ENCODE data around the gene VPS29.
A peak's percentile ranks its signal among the peaks of the same experiment; 100 is the strongest.
"Not testable (repeated sequence)": the region's sequence is repeated elsewhere in the genome, so short reads cannot be mapped to it uniquely, and the experiment has no call there.

The VPS29 gene

GRCh38 chr12:110520876-110521712 is 19.2 kb upstream of the VPS29 start:
- DNase-seq: peak in 1 of 2 donors; percentile 13

- DNase-seq: not testable (repeated sequence)
Measured at GRCh38 chr12:110518014-110518413, 16.1 kb upstream of the VPS29 start.

DNA sequence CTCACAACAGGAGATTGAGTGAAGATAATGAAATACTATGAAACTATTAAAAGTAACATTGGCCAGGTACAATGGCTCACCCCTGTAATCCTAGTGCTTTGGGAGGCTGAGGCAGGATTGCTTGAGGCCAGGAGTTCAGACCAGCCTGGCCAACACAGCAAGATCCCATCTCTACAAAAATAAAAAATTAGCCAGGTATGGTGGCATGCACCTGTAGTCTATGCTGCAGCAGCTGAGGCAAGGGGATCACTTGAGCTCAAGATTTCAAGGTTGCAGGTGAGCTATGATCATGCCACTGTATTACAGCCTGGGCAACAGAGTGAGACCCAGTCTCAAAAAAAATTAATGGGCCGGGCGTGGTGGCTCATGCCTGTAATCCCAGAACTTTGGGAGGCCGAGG is 15.1 kb upstream of the VPS29 start:
- no peak for DNase-seq

DNA sequence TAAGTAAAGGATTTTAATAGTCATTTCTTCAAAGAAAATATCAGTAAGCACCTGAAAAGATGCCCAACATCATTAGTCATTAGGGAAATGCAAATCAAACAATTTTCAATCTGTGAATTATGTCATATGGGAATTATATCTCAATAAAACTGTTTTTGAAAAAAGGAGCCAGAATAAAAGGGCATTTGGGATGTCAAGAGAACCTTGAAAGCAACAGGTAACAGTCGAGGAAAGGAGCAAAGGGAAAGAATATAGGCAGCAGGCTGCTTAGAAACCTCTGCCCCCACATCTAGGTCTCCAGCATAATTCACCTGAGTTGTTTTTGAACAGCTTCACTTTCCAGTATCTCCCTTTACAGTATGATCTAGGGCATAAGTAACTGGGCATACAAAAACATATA is 12.5 kb upstream of the VPS29 start:
- no peak for DNase-seq

DNA sequence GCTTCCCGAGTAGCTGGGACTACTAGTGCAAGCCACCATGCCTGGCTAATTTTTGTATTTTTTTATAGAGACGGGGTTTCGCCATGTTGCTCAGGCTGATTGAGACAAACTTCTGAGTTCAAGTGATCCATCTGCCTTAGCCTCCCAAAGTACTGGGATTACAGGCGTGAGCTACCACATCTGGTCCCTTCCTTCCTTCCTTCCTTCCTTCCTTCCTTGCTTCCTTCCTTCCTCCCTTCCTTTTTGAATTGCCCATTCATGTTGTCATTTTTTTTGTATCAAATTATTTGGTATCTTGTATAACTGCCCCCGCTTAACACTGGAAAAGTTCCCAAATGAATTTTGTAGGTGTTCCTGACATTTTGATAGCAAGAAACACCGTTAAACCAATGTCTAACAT is 11.9 kb upstream of the VPS29 start:
- no peak for DNase-seq

DNA sequence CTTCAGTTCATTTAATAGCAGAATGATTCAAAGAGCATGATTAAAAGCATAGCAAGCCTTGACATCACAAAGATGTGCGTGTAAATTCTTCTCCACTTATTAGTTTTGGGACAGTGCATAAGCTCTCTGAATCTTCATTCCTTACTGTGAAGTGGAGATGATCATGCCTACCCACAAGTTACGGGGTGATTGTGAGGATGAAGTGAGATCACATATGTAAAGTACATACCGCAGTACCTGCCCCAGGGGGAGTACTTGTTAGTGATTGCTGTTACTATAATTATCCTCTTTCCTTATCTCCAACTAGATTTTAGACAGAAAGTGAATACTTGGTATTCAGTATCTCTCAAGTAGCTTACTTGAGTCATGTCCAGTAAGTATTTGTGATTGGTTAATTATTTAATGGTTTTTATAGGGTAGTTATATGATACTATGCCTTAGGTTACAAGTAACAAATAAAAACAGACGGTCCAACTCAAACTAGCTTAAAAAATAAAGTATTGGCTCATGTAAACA is 6.2 kb upstream of the VPS29 start:
- DNase-seq: no peak

DNA sequence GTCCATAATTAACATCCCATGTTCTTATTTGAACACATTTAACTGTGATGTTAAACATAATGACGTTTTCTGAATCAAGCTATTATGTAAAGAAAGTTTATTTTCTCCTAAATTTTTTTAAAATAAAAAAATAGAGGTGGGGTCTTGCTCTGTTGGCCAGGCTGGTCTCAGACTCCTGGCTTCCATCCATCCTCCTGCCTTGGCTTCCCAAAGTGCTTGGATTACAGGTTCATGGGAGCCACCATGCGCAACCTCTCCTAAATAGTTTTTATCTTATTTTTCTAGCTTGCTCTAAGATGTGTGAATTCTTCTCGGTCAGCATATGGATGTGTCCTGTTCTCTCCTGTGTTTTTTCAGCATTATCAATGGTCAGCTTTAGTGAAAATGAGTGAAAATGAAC is 3.4 kb upstream of the VPS29 start:
- no peak for DNase-seq

GRCh38 chr12:110503432-110503831 is 1.5 kb upstream of the VPS29 start:
- DNase-seq: no peak

DNA sequence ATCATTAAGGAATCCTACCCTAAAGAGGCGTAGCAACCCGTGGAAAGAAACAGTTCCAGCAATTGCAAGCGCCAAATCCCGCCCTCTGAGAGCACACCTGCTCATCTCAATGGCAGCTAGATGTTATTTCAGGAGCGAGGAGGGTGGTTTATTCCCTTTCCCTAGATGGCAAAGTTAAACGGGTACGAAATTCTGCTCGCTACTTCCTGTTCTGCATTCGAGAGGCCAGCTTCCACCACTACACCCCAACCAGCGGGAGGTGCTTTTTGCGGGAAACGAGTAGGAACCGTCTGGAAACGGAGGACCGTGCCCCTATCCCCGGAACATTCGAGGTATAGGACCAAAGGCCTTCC is 536 bp downstream of the VPS29 start:
- peak in 1 of 2 donors; percentile 13 for DNase-seq

GRCh38 chr12:110498984-110499706 is 2.8 kb downstream of the VPS29 start:
- DNase-seq: no peak

- no peak for DNase-seq
Measured at GRCh38 chr12:110475426-110475825, 26.5 kb downstream of the VPS29 start.

DNA sequence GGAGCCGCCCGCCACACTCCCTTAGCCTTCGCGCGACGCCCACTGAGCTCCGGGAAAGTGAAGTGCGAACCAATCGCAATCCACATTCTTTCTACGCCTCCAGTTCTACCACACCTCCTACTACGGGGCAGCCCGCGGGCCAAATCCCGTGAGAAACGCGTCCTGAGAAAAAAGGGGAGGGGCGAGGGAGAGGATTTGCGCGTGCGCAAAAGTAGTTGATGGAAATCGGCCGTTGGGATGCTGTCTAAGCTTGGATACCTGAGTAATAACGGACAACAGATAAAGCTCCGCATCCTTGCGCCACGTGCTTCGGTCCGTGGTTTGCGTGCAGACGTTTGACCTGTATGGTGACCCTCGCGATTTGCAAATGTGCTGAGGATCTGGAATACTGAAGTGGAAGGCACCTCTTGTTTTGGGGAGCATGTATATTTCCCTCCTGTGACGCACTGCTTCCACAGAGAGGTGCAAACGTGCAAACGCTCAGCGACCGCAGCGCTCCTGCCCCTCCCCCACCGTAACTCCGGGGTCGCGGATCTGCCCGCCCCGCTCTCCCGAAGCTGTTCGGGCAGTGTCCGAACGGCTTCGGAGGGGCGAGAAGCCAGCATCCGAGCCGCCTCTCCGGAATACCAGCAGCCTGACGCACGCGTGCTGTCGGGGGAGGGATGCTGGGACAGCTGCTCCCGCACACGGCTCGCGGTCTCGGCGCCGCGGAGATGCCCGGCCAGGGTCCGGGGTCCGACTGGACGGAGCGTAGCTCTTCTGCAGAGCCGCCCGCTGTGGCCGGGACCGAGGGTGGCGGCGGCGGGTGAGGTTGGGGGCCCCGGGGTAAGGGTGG is 33.5 kb downstream of the VPS29 start, which contains the start of the genes FAM216A and GPN3:
FAM216A (plus strand) TSS at position 632 of the 835 bp plus-strand sequence; CDS start at position 663, 31 bp downstream.
GPN3 (minus strand) TSS at position 44 of the 835 bp plus-strand sequence. CDS start 54 bp downstream, outside the sequence.
- peak; percentile 95 to 98 for DNase-seq

- no peak for DNase-seq
Measured at GRCh38 chr12:110467847-110468213, 34.1 kb downstream of the VPS29 start.

GRCh38 chr12:110466791-110467190 is 35.1 kb downstream of the VPS29 start:
- no peak for DNase-seq

GRCh38 chr12:110465765-110466164 is 36.1 kb downstream of the VPS29 start:
- not testable (repeated sequence) for DNase-seq

DNA sequence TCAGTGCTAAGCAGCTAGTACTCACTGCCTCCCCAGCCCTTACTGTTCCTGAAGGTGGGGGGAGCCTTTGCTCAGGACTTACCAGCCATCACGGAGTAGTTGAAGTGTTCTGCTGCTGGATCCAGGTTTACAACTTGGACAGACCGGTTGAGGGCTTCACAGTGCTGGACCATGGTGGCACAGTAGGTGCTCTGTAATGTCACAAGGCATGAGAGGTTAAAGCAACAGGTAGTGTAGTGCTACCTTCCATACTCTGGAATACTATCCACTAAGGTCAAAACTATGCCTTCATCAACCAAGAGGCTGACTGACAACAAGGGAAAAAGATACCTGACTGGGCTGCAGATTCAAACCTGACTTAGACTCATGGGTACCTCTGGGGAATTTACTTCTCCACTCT is 36.9 kb downstream of the VPS29 start:
- no peak for DNase-seq

GRCh38 chr12:110461189-110461588 is 40.7 kb downstream of the VPS29 start:
- not testable (repeated sequence) for DNase-seq

DNA sequence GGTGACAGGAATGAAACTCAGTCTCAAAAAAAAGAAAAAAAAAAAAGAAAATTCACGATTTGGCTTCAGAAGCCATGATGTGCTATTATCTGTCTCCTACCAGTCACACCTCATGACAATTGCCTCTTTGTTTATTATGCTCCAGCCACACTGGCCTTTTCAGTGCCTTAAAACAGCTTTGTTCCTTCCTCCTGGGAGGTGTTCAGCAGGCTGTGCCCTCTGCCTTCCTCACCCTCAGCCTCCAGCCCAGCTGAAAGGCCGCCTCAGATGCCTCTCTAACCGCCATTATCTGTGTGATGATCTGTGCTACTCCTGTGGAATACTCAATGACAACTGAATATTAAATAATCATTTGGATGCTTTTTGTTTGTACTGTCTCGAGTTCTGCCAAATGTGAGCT is 43.2 kb downstream of the VPS29 start:
- no peak for DNase-seq

GRCh38 chr12:110453569-110454296 is 48.2 kb downstream of the VPS29 start:
- DNase-seq: no peak

DNA sequence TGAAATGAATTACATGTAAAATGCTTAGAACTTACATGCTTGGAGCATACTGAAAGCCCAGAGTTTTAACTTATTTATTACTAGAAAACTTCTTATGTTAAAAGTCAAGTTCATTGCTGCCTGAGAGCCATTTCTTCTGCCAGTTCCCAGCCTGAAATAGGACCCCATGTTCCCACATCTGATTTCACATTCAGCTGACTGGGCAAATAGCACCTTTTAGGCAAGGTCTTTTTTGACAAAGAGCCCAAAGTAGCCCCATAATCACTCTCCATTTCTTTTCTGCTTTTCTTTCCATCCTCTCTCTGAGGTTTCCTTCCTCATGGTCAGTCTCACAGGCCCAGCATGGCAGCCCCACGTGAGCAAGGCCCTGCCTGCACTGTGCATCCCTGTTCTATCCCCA is 50.6 kb downstream of the VPS29 start:
- no peak for DNase-seq

DNA sequence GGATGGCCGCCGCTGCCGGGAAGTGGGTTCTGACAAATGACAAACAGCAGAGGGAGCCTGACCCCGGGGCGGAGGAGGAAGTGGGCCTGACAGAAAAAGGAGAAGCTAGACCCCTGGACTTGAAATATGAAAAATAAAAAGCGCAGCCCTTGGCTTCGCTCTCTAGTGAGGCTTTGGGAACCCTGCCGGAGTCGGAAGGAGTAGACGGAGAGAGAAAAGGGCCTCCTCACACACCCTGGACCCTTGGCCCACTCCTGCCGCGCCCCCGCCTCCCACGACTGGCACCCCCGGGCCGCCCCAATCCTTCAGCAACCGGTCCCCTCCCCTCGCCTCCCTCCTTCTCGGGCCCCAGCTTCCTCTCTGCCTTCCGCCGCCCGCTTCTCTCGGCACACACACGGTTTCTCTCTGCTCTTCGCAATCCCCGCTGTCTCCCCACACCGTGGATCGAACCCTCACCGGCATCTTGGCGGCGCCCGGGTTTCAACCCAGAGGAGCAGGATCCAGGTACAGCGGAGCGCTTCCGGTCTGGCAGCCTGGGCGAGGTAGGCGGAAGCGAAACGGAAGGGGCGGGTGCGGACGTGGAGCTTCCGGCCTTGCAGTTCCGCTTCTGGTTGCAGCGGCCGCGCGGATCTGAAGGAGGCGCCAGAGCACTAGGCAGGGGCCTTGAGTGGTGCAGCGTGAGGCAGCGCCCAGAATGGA is 52.0 kb downstream of the VPS29 start, which contains the start of gene ARPC3:
ARPC3 (minus strand) TSS at position 539 of the 699 bp plus-strand sequence; CDS start at position 462, 77 bp downstream.
- peak; percentile 94 to 95 for DNase-seq
